GM10266 (cell line): ENCODE measurements around the gene ZBTB4.

Source experiments
- DNase-seq: peaks from one replicate; pipeline ENCODE4 v3.0.0; 2012; ENCODE audit errors: extremely low spot score
- CTCF ChIP-seq: IDR thresholded peaks from 2 replicates; pipeline ENCODE4 v1.5.1; 2012; ENCODE audit warnings: mild to moderate bottlenecking, low read depth; ENCODE audit not compliant: control insufficient read depth, insufficient read depth; ENCODE audit errors: missing control alignments

ZBTB4 gene

GRCh38 chr17:7512105-7512504 lies 32.7 kb upstream of the ZBTB4 start:
- no peak for TF ChIP-seq CTCF

GRCh38 chr17:7511108-7511507 lies 31.7 kb upstream of the ZBTB4 start:
- no peak for TF ChIP-seq CTCF
- no peak for DNase-seq

More at GRCh38 chr17:7512105-7512504, 32.7 kb upstream of the ZBTB4 start:
- DNase-seq, result no peak

GRCh38 chr17:7509937-7510336 lies 30.5 kb upstream of the ZBTB4 start:
- no peak for TF ChIP-seq CTCF
- no peak for DNase-seq

- no peak for TF ChIP-seq CTCF
- DNase-seq, result no peak
Observed at GRCh38 chr17:7508846-7509245, 29.4 kb upstream of the ZBTB4 start.

- DNase-seq, result no peak
- TF ChIP-seq CTCF, result no peak
Observed at GRCh38 chr17:7508145-7508544, 28.7 kb upstream of the ZBTB4 start.

GRCh38 chr17:7503521-7503920 lies 24.1 kb upstream of the ZBTB4 start:
- no peak for TF ChIP-seq CTCF
- DNase-seq, result no peak

GRCh38 chr17:7502987-7503386 lies 23.6 kb upstream of the ZBTB4 start:
- peak; percentile 42 for TF ChIP-seq CTCF
- no peak for DNase-seq
